ENCODE data around the gene NFATC2.

DNA sequence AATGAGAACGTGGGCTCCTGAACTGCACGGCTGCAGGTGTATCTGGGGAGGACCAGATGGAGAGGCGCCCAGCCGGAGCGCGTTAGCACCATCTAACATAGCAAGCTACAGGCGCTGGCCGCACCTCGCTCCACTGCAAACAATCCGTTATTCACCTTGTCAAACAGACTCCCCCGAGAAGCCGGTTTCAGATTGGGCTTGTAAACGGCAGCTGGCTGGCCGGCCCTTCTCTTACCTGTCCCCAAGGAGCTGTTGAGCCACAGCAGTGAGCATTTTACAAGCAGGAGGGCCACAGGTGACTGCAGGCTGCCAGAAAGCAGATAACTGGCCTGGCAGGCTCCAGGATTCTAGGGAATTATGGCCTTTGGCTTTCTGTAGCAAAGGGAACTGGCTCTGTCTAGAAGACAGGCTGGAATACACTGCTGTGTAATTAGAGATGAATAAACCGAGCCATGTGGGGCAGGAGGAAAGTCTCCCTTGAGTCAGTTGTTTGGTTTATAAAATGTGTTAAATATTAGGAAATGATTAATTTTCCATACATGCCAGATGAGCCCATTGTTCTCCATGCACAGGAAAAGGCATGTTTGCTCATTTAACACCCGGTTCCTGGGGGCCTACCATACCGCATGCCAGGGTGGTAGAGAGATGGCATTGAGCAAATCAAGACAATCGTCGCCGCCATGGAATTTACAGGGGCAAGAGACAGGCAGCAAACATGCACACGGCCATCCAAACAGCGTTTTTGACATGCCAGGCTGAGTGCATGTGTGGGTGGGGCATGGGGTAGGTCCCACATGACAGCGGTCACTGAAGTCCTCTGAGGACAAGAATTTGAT lies 159.3 kb downstream of the NFATC2 start:
- TF ChIP-seq CTCF (conservative IDR thresholded peaks at IDR 0.05; ENCODE audit: low read depth in 2 of 2): no peak
- TF ChIP-seq EZH2 (IDR thresholded peaks at IDR 0.05; ENCODE audit: low read depth, unreplicated experiment): no peak
- no peak for TF ChIP-seq POLR2AphosphoS5 (IDR thresholded peaks at IDR 0.05; ENCODE audit: low read depth)
- TF ChIP-seq EZH2phosphoT487 (IDR thresholded peaks at IDR 0.05; ENCODE audit: unreplicated experiment): no peak
- no peak for TF ChIP-seq REST (IDR thresholded peaks at IDR 0.05; ENCODE audit: unreplicated experiment)
- TF ChIP-seq CREB1 (CRISPR knock-in tag; IDR thresholded peaks at IDR 0.05; ENCODE audit: low read depth): no peak
